SU-DHL-6 (cell line): ENCODE data around the gene DCDC1.

ENCODE experiments used
- CTCF ChIP-seq: fragments of 200-600 bp; sonication (generic); IDR thresholded peaks from one replicate; pipeline ENCODE4 v1.5.1; 2017; ENCODE audit warnings: antibody characterized with exemption, mild to moderate bottlenecking, low read length, moderate library complexity; ENCODE audit not compliant: insufficient read depth, poor library complexity, severe bottlenecking
- EZH2phosphoT487 ChIP-seq: fragments of 200-600 bp; sonication (generic), shearing (Covaris generic); conservative IDR thresholded peaks from 2 replicates; pipeline ENCODE4 v1.6.1; 2018; ENCODE audit warnings: mild to moderate bottlenecking, antibody characterized with exemption, low read length, moderate library complexity, mixed read lengths

- TF ChIP-seq CTCF (no peak), EZH2phosphoT487 (no peak)
Observed at GRCh38 chr11:30837252-30837651, 532.3 kb downstream of the DCDC1 start.
